ENCODE results near the gene PTPRC. TPM values are rescaled to one million over a fixed set of nuclear protein-coding genes. Genes with fewer than 3 reads are reported as not detected.

PTPRC gene
- total RNA-seq, 2 experiments from 2014 or later: 177 to 241 TPM

- no peak for TF ChIP-seq CTCF (conservative IDR thresholded peaks at IDR 0.05; ENCODE audit: low read length)
- TF ChIP-seq EZH2phosphoT487 (IDR thresholded peaks at IDR 0.05; ENCODE audit: borderline replicate concordance, low read depth, low read length): no peak
- no peak for DNase-seq (ENCODE audit: low spot score)
- Histone ChIP-seq H3K27ac (ENCODE audit: low read depth, low read length, poor library complexity, severe bottlenecking) (no peak overlapping the region), H3K4me2 (ENCODE audit: low read length) (no peak overlapping the region), H3K4me3 (ENCODE audit: low read depth, low read length, poor library complexity, severe bottlenecking) (no peak overlapping the region), H3K36me3 (ENCODE audit: insufficient read depth, low read length) (peaks cover 66% of the 10 kb centered on the region), H3K9me2 (ENCODE audit: insufficient read depth, low read length) (no peaks in the 10 kb centered on the region), H2AFZ (ENCODE audit: low read length) (no peak overlapping the region), H4K20me1 (ENCODE audit: insufficient read depth, low read length) (no peaks in the 10 kb centered on the region; the same call in 1 of the 2 replicates), H3K9me3 (ENCODE audit: low read length) (no peaks in the 10 kb centered on the region), H3K4me1 (ENCODE audit: insufficient read depth, low read length, poor library complexity, severe bottlenecking) (peaks cover 34% of the 10 kb centered on the region), H3K79me2 (ENCODE audit: insufficient read depth, low read depth, low read length) (peaks cover 89% of the 10 kb centered on the region)
- ChIA-PET POLR2A (interaction anchor here (1.2 to 5.7 kb wide), 6 partner anchors 9 to 92 kb away, joined by 3 to 44 read pairs (median 11); no protein-coding TSS in a partner anchor), CTCF (ENCODE audit: unreplicated experiment) (interaction anchor here (1.5 kb wide), 1 partner anchor 11 kb away, joined by 5 read pairs; no protein-coding TSS in a partner anchor)
- intact Hi-C loops (cut with micrococcal nuclease; ENCODE audit: unreplicated experiment): no loop called here
- no TSS peak for BruUV-seq (replicated peaks)
Measured at GRCh38 chr1:198691063-198691462, 52.2 kb downstream of the PTPRC start.

- Histone ChIP-seq H3K4me1 (ENCODE audit: insufficient read depth, low read length, poor library complexity, severe bottlenecking) (peaks cover 27% of the 10 kb centered on the region), H3K4me2 (ENCODE audit: low read length) (no peak overlapping the region), H2AFZ (ENCODE audit: low read length) (no peak overlapping the region), H3K9me3 (ENCODE audit: low read length) (no peaks in the 10 kb centered on the region; the same call in 1 of the 2 replicates), H3K4me3 (ENCODE audit: low read depth, low read length, poor library complexity, severe bottlenecking) (no peak overlapping the region), H3K36me3 (ENCODE audit: insufficient read depth, low read length) (peaks cover 84% of the 10 kb centered on the region), H4K20me1 (ENCODE audit: insufficient read depth, low read length) (no peaks in the 10 kb centered on the region; the same call in 1 of the 2 replicates), H3K79me2 (ENCODE audit: insufficient read depth, low read depth, low read length) (peaks cover 88% of the 10 kb centered on the region), H3K9me2 (ENCODE audit: insufficient read depth, low read length) (no peaks in the 10 kb centered on the region), H3K27ac (ENCODE audit: low read depth, low read length, poor library complexity, severe bottlenecking) (no peak overlapping the region)
- intact Hi-C loops (cut with micrococcal nuclease; ENCODE audit: unreplicated experiment): no loop called here
- CTCF ChIA-PET (ENCODE audit: unreplicated experiment): no interaction called here
- BruUV-seq (replicated peaks): TSS peak; percentile 20
- no peak for TF ChIP-seq EZH2phosphoT487 (IDR thresholded peaks at IDR 0.05; ENCODE audit: borderline replicate concordance, low read depth, low read length)
- no peak for TF ChIP-seq CTCF (conservative IDR thresholded peaks at IDR 0.05; ENCODE audit: low read length)
- no peak for DNase-seq (ENCODE audit: low spot score)
- POLR2A ChIA-PET: interaction anchor here (0.9 to 3.1 kb wide), 2 partner anchors 11 to 168 kb away, joined by 5 to 19 read pairs; no protein-coding TSS in a partner anchor
Measured at GRCh38 chr1:198693321-198693720, 54.5 kb downstream of the PTPRC start.

- Histone ChIP-seq H3K4me2 (ENCODE audit: low read length) (no peak overlapping the region), H3K79me2 (ENCODE audit: insufficient read depth, low read depth, low read length) (peaks cover 82% of the 10 kb centered on the region), H4K20me1 (ENCODE audit: insufficient read depth, low read length) (no peaks in the 10 kb centered on the region), H3K36me3 (ENCODE audit: insufficient read depth, low read length) (peaks cover 89% of the 10 kb centered on the region), H3K4me1 (ENCODE audit: insufficient read depth, low read length, poor library complexity, severe bottlenecking) (peaks cover 24% of the 10 kb centered on the region), H3K9me3 (ENCODE audit: low read length) (no peaks in the 10 kb centered on the region; the same call in 1 of the 2 replicates), H2AFZ (ENCODE audit: low read length) (no peak overlapping the region), H3K27ac (ENCODE audit: low read depth, low read length, poor library complexity, severe bottlenecking) (no peak overlapping the region), H3K4me3 (ENCODE audit: low read depth, low read length, poor library complexity, severe bottlenecking) (no peak overlapping the region), H3K9me2 (ENCODE audit: insufficient read depth, low read length) (no peaks in the 10 kb centered on the region)
- CTCF ChIA-PET (ENCODE audit: unreplicated experiment): no interaction called here
- intact Hi-C loops (cut with micrococcal nuclease; ENCODE audit: unreplicated experiment): no loop called here
- POLR2A ChIA-PET: interaction anchor here (1.0 to 1.6 kb wide), 2 partner anchors 73 to 97 kb away, joined by 5 to 6 read pairs; no protein-coding TSS in a partner anchor
- BruUV-seq (replicated peaks): no TSS peak
- DNase-seq (ENCODE audit: low spot score): no peak
- TF ChIP-seq CTCF (conservative IDR thresholded peaks at IDR 0.05; ENCODE audit: low read length) (no peak), EZH2phosphoT487 (IDR thresholded peaks at IDR 0.05; ENCODE audit: borderline replicate concordance, low read depth, low read length) (no peak)
Measured at GRCh38 chr1:198694542-198694941, 55.7 kb downstream of the PTPRC start.

Measured in OCI-LY7 (cell line).